SK-N-SH treated with all-trans-retinoic acid at 6 μM for 48 hours (cell line): ENCODE data around the gene RPS14.

Source experiments
- ISL1 ChIP-seq: fragments of 250-450 bp; sonication (Bioruptor Pico); IDR thresholded peaks from 2 replicates; pipeline ENCODE4 v2.1.2; 2022; ENCODE audit warnings: mild to moderate bottlenecking, moderate library complexity
- PATZ1 ChIP-seq: fragments of 250-450 bp; sonication (Bioruptor Pico); IDR thresholded peaks from 2 replicates; pipeline ENCODE4 v1.8.0; 2020; ENCODE audit warnings: mild to moderate bottlenecking, moderate library complexity, borderline replicate concordance
- ZNF565 ChIP-seq: fragments of 450-650 bp; formaldehyde crosslinking; conservative IDR thresholded peaks from 2 replicates; pipeline ENCODE4 v1.5.0; 2020; ENCODE audit warnings: low read depth, mild to moderate bottlenecking, moderate library complexity
- ZNF70 ChIP-seq: fragments of 450-650 bp; formaldehyde crosslinking; IDR thresholded peaks from 2 replicates; pipeline ENCODE4 v1.5.0; 2020; ENCODE audit warnings: mild to moderate bottlenecking, moderate library complexity

- TF ChIP-seq ZNF70 (CRISPR knock-in tag) (no peak), ZNF565 (no peak), PATZ1 (no peak), ISL1 (no peak)
Observed at GRCh38 chr5:150481708-150481965, 32.1 kb upstream of the RPS14 start.
